CD4-positive, alpha-beta T cell treated with Interleukin-17A for 1 hour (primary cell): ENCODE results near the gene PIK3CG.

Experiments
- DNase-seq: peaks from one replicate; pipeline ENCODE4 v3.0.0-alpha.2; 2020

Gene PIK3CG

GRCh38 chr7:106858618-106859532 is 6.2 kb upstream of the PIK3CG start:
- no peak for DNase-seq

- no peak for DNase-seq
Observed at GRCh38 chr7:106862317-106863089, 2.6 kb upstream of the PIK3CG start.

- DNase-seq = no peak
Observed at GRCh38 chr7:106863274-106863997, 1.6 kb upstream of the PIK3CG start.

- peak; percentile 32 for DNase-seq
Observed at GRCh38 chr7:106864298-106865081, 592 bp upstream of the PIK3CG start.

- peak; percentile 39 for DNase-seq
Observed at GRCh38 chr7:106866298-106867281, 1.5 kb downstream of the PIK3CG start.

- no peak for DNase-seq
Observed at GRCh38 chr7:106867641-106868351, 2.7 kb downstream of the PIK3CG start.

GRCh38 chr7:106868364-106868763 is 3.3 kb downstream of the PIK3CG start:
- DNase-seq = no peak

DNA sequence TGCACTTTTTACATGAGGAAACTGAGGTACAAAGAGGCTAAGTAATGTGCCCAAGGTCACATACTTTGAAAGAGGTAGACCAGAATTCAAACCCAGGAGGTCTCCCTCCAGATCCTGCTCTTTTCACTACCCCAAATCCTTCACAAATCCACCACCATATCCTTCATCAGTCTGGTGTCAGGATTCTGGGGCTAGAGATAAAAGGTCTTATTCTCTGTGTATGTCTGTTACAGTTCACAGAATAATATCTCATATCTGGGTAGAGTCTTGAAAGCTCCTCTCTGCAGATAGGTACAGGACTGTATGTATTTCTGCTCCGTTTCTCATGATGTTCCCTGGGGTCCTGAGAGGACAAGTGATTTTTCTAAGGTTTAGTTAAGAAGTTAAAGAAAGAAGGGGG is 4.9 kb downstream of the PIK3CG start:
- no peak for DNase-seq

- no peak for DNase-seq
Observed at GRCh38 chr7:106870528-106870927, 5.4 kb downstream of the PIK3CG start.

GRCh38 chr7:106870983-106871410 is 5.9 kb downstream of the PIK3CG start:
- DNase-seq = peak; percentile 29

DNA sequence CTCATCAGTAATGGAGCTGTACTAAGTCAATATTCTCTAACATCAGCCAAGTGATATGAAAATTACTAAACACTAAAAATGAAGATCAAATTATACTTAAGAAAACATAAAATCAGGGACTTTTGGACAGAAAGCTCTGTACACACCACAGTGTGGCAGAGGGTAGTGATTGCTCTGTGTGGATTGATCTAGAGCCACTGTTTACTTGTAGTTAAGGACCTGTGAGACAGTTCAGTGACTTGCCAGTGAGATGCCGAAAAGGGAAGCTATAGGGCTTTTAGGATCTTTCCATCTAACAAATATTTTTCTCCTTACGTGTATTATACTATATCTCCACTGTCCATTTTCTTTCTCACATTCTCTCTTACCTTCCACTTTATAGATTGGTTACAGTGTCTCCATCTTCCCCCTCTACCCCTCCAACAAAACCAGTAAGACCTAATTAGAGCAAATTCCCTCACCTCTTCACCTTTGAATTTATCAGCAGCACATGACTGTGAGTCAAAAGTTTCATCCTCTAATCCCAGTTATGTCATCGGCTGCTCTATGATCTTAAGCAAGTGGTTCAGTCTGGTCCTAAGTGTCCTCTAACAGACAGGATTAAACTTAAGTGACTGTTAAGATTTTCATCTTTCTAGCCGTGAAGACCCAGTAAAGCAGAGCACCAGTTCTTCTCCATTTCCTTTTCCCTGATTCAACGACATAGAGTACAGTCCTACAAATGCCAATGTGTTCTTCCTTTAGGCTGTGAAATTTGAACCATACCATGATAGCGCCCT is 6.9 kb downstream of the PIK3CG start:
- DNase-seq = no peak

DNA sequence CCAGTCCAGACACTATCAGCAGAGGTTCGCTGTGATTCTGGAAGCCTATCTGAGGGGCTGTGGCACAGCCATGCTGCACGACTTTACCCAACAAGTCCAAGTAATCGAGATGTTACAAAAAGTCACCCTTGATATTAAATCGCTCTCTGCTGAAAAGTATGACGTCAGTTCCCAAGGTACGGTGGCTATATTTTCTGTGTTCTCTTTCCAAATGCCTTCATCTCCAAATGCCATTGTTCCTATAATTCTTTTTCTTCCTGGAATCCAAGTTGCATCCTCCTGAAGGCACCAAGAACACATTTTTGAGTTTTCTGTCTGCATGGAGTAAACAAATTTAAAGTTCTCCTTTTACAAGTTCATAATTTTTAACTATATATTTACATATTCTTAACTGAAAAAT is 7.7 kb downstream of the PIK3CG start:
- DNase-seq = no peak

- DNase-seq = no peak
Observed at GRCh38 chr7:106874076-106874475, 9.0 kb downstream of the PIK3CG start.

GRCh38 chr7:106875508-106875907 is 10.4 kb downstream of the PIK3CG start:
- no peak for DNase-seq

DNA sequence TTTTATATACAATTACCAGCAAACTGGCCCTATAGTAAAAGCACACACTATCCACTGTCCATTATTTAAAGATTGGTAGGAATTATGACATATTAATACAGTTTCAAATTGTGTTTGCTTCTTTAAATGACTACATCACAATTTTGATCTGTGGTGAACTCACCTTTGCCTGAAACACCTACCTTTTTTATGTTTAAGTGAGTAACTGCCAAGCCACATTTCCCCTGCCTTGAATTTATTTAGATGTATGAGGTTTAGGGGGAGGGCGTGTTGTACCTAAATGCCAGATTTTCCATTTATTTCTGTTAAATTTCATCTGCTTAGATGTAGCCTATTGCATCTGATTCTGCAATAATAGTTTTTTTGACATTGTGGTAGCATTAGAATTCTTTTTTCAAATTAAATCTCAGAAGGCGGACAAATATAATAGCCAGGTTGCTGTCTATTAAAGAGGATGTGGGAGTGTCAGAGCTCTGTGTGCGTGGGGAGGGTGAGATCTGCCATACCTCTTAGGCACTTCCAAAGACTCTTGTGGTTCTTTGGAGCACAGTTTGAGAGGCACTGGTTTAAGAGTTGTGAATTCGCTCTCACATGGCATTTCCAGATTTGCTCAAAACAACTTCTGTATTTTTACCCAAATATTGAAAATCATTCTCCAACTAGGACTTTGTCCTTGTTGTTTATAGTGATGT is 13.8 kb downstream of the PIK3CG start:
- no peak for DNase-seq

- no peak for DNase-seq
Observed at GRCh38 chr7:106881984-106882383, 16.9 kb downstream of the PIK3CG start.

- DNase-seq = no peak
Observed at GRCh38 chr7:106883456-106884026, 18.5 kb downstream of the PIK3CG start.

DNA sequence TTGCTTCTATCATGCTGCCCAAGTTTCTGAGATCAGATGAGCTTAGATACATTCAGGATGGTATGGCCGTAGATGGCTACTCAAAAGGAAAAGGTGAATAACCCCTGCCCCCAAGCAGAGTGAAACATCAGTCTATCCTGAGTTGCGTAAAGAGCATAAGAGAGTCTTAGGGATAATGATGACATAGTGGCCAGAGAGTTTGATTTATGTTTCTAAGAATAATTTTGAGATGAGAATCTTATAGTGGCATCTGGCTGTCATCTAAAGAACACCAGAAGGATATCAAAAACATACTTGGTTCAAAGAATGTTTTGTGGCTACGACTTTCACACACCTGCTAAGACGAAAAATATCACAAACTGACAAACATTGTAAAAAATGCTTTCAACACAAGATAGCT is 20.6 kb downstream of the PIK3CG start:
- no peak for DNase-seq

DNA sequence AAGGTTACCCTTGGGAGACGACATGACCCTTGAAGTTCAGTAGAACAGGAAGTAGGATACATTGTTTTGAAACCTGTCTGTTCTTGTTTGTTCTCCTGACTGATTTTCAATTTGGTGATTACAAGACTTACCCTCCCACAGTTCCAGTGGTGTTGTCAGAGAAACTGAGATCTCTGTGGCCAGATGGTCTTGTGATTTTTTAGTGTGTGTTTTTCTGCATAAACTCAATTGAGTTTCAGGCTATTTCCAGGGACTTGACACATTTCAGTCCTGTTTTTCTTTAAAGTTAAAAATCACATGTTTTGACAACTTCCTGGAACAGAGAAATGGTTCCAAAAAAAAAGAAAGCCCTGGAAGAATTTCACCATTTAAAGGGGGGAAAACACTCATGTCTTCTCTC is 22.3 kb downstream of the PIK3CG start:
- DNase-seq = no peak
